OCI-LY7 (cell line): ENCODE results near the gene LTB. TPM values are rescaled to one million over a fixed set of nuclear protein-coding genes. Genes with fewer than 3 reads are reported as not detected.

Source experiments
- BruUV-seq: library from RNA; stranded (reverse); fragments of 400-500 nt; replicated peaks from 2 replicates; lab custom pipeline; 2021; lab: Mats Ljungman, UMichigan
- CTCF ChIA-PET: fragments of 300-600 bp; sonication (Branson Sonifier 250); formaldehyde crosslinking; loops from one replicate; lab custom pipeline; 2022; ENCODE audit warnings: antibody characterized with exemption; ENCODE audit not compliant: unreplicated experiment; lab: Charles Lee
- POLR2A ChIA-PET: fragments of 300-600 bp; sonication (Branson Sonifier 250); formaldehyde crosslinking; loops from one replicate; lab custom pipeline; 2022; ENCODE audit warnings: antibody characterized with exemption; lab: Charles Lee
- DNase-seq: peaks from one replicate; pipeline ENCODE4 v3.0.0-alpha.2; 2015; ENCODE audit warnings: low spot score
- H2AFZ ChIP-seq: fragments of 200-600 bp; sonication (generic), shearing (Covaris generic); 2 replicates; pipeline ENCODE4 v1.6.1; 2014; ENCODE audit warnings: mild to moderate bottlenecking, antibody characterized with exemption, low read length, moderate library complexity
- H3K27ac ChIP-seq: fragments of 200-600 bp; sonication (generic); 2 replicates; pipeline ENCODE4 v1.5.1; 2014; ENCODE audit warnings: mixed run types, low read depth, mild to moderate bottlenecking, moderate library complexity, low read length, inconsistent platforms; ENCODE audit not compliant: poor library complexity, severe bottlenecking
- H3K36me3 ChIP-seq: fragments of 200-600 bp; sonication (generic); 2 replicates; pipeline ENCODE4 v1.6.1; 2014; ENCODE audit warnings: mild to moderate bottlenecking, antibody characterized with exemption, low read length, moderate library complexity, mixed read lengths; ENCODE audit not compliant: insufficient read depth
- H3K4me1 ChIP-seq: fragments of 200-600 bp; sonication (generic); 2 replicates; pipeline ENCODE4 v1.5.1; 2014; ENCODE audit warnings: mild to moderate bottlenecking, low read length; ENCODE audit not compliant: insufficient read depth, poor library complexity, severe bottlenecking
- H3K4me2 ChIP-seq: fragments of 200-600 bp; sonication (generic); 2 replicates; pipeline ENCODE4 v1.6.1; 2014; ENCODE audit warnings: mild to moderate bottlenecking, low read length
- H3K4me3 ChIP-seq: fragments of 200-600 bp; sonication (generic); 2 replicates; pipeline ENCODE4 v1.5.1; 2014; ENCODE audit warnings: mild to moderate bottlenecking, low read depth, low read length; ENCODE audit not compliant: poor library complexity, severe bottlenecking
- H3K79me2 ChIP-seq: fragments of 200-600 bp; sonication (generic); 2 replicates; pipeline ENCODE4 v1.6.1; 2016; ENCODE audit warnings: low read depth, mild to moderate bottlenecking, low read length, moderate library complexity, mixed read lengths; ENCODE audit not compliant: insufficient read depth
- H3K9me2 ChIP-seq: fragments of 200-600 bp; sonication (generic); 2 replicates; pipeline ENCODE4 v1.6.1; 2016; ENCODE audit warnings: mild to moderate bottlenecking, low read length, mixed read lengths; ENCODE audit not compliant: insufficient read depth
- H3K9me3 ChIP-seq: fragments of 200-600 bp; sonication (generic); 2 replicates; pipeline ENCODE4 v1.6.1; 2014; ENCODE audit warnings: mild to moderate bottlenecking, mixed run types, low read length, mixed read lengths
- H4K20me1 ChIP-seq: fragments of 200-600 bp; sonication (generic); 2 replicates; pipeline ENCODE4 v1.6.1; 2014; ENCODE audit warnings: mild to moderate bottlenecking, antibody characterized with exemption, low read length, moderate library complexity, mixed read lengths; ENCODE audit not compliant: insufficient read depth
- CTCF ChIP-seq: fragments of 200-600 bp; sonication (generic); conservative IDR thresholded peaks from 2 replicates; pipeline ENCODE4 v1.5.1; 2014; ENCODE audit warnings: mild to moderate bottlenecking, antibody characterized with exemption, low read length, moderate library complexity, mixed read lengths
- EZH2phosphoT487 ChIP-seq: fragments of 200-600 bp; sonication (generic); IDR thresholded peaks from 2 replicates; pipeline ENCODE4 v1.6.1; 2018; ENCODE audit warnings: low read depth, borderline replicate concordance, mild to moderate bottlenecking, mixed run types, antibody characterized with exemption, low read length, moderate library complexity, mixed read lengths
- intact Hi-C: fragments of 100-400 bp; cut with micrococcal nuclease; formaldehyde crosslinking; loops from one replicate; pipeline ENCODE4 v1.10.0; 2022; ENCODE audit not compliant: unreplicated experiment
- total RNA-seq, 2 experiments: library from RNA; depleted of rRNA in 1 of 2; stranded (reverse); fragments of >200 nt in 1 of 2; shearing (Covaris generic) in 1 of 2; gene quantifications; 2 replicates each; pipeline ENCODE4 v1.2.3, GENCODE V29; 2014 to 2022

LTB gene
- total RNA-seq, 2 experiments from 2014 or later, result 36.5 to 36.9 TPM

- TF ChIP-seq EZH2phosphoT487 (no peak), CTCF (no peak)
- Histone ChIP-seq H3K4me1 (peaks cover 79% of the 10 kb centered on the region), H3K36me3 (peaks cover 13% of the 10 kb centered on the region; the same call in 1 of the 2 replicates), H4K20me1 (no peaks in the 10 kb centered on the region), H3K9me3 (no peaks in the 10 kb centered on the region), H2AFZ (no peak overlapping the region), H3K27ac (peak overlapping the region; percentile 42), H3K9me2 (no peaks in the 10 kb centered on the region), H3K4me2 (peak overlapping the region; percentile 86), H3K79me2 (peaks cover 15% of the 10 kb centered on the region; the same call in 1 of the 2 replicates), H3K4me3 (peak overlapping the region; percentile 69)
- ChIA-PET CTCF (interaction anchor here (0.8 to 1.8 kb wide), 3 partner anchors 10 to 31 kb away, joined by 5 to 7 read pairs (median 5); partner anchors contain the start of genes ATP6V1G2 and LST1), POLR2A (interaction anchor here (0.9 to 1.9 kb wide), 8 partner anchors 14 to 82 kb away, joined by 3 to 10 read pairs (median 4); partner anchors contain the start of genes DDX39B, NCR3 and NFKBIL1)
- intact Hi-C loops, result no loop called here
- no TSS peak for BruUV-seq
- no peak for DNase-seq
Measured at GRCh38 chr6:31576897-31577578, 5.2 kb downstream of the LTB start.

GRCh38 chr6:31575952-31576685 lies 6.1 kb downstream of the LTB start:
- H2AFZ ChIP-seq, result peak overlapping the region; percentile 57
- H3K4me2 ChIP-seq, result peak overlapping the region; percentile 86
- peak; percentile 66 for DNase-seq
- H3K9me3 ChIP-seq, result no peaks in the 10 kb centered on the region
- no peaks in the 10 kb centered on the region for H3K9me2 ChIP-seq
- TSS peak; percentile 60 for BruUV-seq
- H3K36me3 ChIP-seq, result peaks cover 13% of the 10 kb centered on the region; the same call in 1 of the 2 replicates
- TF ChIP-seq CTCF, result no peak
- no peak for TF ChIP-seq EZH2phosphoT487
- ChIA-PET CTCF (interaction anchor here (1.7 to 1.8 kb wide), 2 partner anchors 11 to 22 kb away, joined by 5 read pairs; partner anchors contain the start of gene LST1), POLR2A (interaction anchor here (0.7 to 2.1 kb wide), 13 partner anchors 8 to 460 kb away, joined by 3 to 10 read pairs (median 5); partner anchors contain the start of genes NCR3 and NFKBIL1)
- peak overlapping the region; percentile 69 for H3K4me3 ChIP-seq
- H4K20me1 ChIP-seq, result no peaks in the 10 kb centered on the region
- peaks cover 84% of the 10 kb centered on the region for H3K4me1 ChIP-seq
- H3K27ac ChIP-seq, result peak overlapping the region; percentile 42
- intact Hi-C loops, result no loop called here
- peaks cover 14% of the 10 kb centered on the region; the same call in 1 of the 2 replicates for H3K79me2 ChIP-seq
